HL-60/S4 treated with phorbol 12-myristate 13-acetate at 8.2 ng/mL for 4 days and 3 days (cell line): ENCODE data around the gene KCNB1.

Source experiments
- in situ Hi-C: fragments of 300-500 bp; cut with MboI; formaldehyde crosslinking; loops from 2 replicates; pipeline ENCODE4 v1.15.0; 2022; ENCODE audit warnings: low sequenced_read_pairs

KCNB1 gene

GRCh38 chr20:49446080-49446479 lies 36.4 kb downstream of the KCNB1 start:
- in situ Hi-C loops = no loop called here

- in situ Hi-C loops = no loop called here
Observed at GRCh38 chr20:49445176-49445575, 37.3 kb downstream of the KCNB1 start.

GRCh38 chr20:49444553-49444990 lies 37.9 kb downstream of the KCNB1 start:
- in situ Hi-C loops = no loop called here

- in situ Hi-C loops = no loop called here
Observed at GRCh38 chr20:49437057-49437456, 45.4 kb downstream of the KCNB1 start.

GRCh38 chr20:49435639-49436038 lies 46.8 kb downstream of the KCNB1 start:
- in situ Hi-C loops = no loop called here

- in situ Hi-C loops = no loop called here
Observed at GRCh38 chr20:49433333-49433732, 49.1 kb downstream of the KCNB1 start.

DNA sequence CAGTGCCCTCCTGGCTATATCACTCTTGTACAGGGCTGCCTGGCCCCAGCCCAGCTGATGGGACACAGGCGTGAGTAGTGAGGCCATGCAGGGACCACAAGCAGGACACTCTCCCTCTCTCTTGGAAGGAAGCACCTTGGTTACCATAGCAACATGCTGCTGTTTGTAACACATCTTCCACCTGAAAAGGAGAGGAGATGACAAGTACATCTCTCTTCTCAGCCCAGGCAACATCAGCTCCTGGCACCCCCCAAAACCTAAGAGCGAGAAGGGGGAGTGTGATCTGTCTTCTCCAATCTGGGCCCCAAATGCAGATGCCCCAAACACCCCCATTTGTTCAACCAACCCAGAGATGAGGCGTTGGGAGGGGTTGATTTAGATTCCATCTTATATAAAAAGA lies 49.9 kb downstream of the KCNB1 start:
- in situ Hi-C loops = no loop called here

DNA sequence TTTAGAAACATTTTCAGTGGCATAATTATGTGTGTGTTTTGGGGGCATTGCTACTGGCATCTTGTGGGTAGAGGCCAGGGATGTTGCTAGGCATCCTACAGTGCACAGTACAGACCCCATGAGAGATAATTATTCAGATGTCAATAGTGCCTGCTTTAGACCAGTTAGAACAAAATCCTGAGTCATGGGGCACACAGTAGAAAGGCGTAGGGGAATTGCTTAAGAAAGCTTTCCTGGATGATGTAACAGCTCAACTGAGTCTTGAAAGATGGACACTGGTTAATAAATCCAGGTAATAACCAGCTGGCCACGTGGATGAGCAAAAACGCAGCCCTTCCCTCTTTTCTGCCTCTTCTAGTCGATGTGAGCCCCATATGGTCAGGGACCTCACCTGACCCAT lies 51.1 kb downstream of the KCNB1 start:
- in situ Hi-C loops = no loop called here

- in situ Hi-C loops = no loop called here
Observed at GRCh38 chr20:49430320-49430719, 52.1 kb downstream of the KCNB1 start.

- in situ Hi-C loops = no loop called here
Observed at GRCh38 chr20:49427751-49428518, 54.5 kb downstream of the KCNB1 start.

DNA sequence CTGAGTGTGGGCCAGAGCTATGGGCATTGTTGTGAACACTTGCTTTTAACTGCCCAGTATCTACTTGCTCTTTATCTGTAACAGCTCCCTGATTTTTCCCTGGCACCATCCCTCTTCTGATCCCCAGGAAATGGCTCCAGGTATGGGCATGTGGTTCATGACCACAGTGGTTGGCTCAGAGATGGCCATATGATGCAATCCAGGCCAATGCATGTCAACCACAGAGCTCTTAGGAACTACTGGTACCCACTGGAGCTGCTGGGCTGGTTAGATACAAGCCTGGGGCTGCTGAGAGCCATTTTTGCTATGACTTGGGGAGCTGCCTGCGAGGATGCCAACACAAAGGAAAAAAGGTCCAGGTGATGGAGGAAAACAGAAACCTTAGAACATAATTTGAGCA lies 55.6 kb downstream of the KCNB1 start:
- in situ Hi-C loops = no loop called here

DNA sequence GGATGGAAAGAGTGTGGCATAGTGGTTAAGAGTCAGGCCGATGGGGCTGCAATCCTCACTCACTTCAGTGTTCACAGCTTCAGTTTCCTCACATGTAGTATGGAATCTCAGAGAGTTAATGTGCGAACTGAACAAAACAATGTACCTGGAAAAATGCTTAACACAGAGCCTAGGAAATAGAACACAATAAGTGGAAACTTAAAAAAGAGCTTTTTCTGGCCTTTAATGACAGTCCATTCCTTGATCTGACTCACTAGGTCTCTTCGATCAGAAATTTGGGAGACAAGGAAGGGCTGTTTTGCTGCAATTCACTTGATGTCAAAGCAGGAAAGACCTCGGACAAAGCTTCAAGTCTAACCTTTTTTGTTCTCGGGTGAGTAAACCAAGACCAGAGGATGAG lies 56.1 kb downstream of the KCNB1 start:
- in situ Hi-C loops = no loop called here

DNA sequence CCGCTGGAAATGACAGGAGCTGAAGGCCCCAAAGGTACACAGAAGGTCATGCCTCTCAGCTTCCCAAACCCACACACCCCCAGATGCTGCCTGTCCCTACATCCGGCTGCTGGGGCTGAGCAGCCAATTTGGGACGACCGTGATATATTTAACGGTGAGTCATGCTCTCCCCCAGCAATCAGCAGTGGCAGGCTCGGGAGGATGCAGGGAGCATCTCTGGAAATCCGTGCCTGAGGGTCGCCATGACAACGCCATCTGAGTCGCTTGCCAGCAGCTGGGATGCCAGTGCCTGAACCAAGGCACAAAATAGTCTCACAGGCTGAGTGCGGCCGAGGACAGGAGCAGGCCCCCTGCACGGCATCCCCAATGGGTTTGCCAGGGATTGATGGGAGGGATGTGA lies 57.9 kb downstream of the KCNB1 start:
- in situ Hi-C loops = no loop called here

DNA sequence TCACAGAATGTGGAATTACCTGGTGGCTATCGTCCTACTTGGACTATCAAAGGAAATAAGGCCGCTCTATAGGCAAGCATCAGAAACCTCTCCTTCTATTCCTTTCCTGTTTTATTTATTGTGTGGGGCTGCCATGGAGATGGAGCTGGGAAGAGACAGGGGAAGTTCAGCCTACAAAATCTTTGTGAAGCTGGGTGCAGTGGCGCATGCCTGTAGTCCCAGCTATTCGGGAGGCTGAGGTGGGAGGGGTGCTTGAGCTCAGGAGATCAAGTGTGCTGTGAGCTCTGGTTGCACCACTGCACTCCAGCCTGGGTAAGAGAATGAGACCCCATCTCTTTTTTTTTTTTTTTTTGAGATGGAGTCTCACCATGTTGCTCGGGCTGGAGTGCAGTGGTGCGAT lies 60.3 kb downstream of the KCNB1 start:
- in situ Hi-C loops = no loop called here

GRCh38 chr20:49420811-49421295 lies 61.6 kb downstream of the KCNB1 start:
- in situ Hi-C loops = no loop called here

GRCh38 chr20:49420292-49420691 lies 62.2 kb downstream of the KCNB1 start:
- in situ Hi-C loops = no loop called here

GRCh38 chr20:49419785-49420184 lies 62.7 kb downstream of the KCNB1 start:
- in situ Hi-C loops = no loop called here

- in situ Hi-C loops = no loop called here
Observed at GRCh38 chr20:49418809-49419208, 63.7 kb downstream of the KCNB1 start.

GRCh38 chr20:49417843-49418555 lies 64.5 kb downstream of the KCNB1 start:
- in situ Hi-C loops = no loop called here

- in situ Hi-C loops = no loop called here
Observed at GRCh38 chr20:49415668-49416044, 66.8 kb downstream of the KCNB1 start.

DNA sequence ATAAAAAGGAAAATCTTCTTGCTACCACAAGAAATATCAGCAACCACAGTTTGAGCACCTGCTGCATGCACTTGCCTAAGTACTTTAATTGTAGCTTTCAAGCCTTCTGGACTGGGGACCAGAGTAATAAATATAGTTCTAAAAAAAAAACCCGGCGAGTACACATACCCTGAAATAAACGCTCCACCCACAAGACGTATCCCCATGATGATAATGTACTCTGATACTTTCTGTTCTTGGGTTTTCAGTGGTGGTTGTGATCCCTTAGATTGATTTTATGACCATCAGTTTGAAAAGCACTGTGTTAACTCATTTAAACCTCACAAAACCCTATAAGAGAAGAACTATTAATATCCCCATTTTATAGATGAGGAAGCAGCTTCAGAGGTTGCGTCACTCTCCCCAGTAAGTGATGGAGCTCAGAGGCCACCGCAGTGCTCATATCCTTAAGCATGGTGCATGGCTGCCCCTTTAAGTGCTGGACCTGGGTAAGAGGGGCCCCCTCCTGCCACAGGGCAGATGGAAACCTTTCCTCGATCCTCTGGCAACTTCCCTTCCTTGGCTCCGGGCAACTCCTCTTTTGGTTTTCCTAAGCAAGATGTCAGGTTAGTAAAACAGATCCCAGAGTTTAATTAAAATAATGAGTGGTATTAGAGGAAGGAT lies 67.3 kb downstream of the KCNB1 start:
- in situ Hi-C loops = no loop called here

- in situ Hi-C loops = no loop called here
Observed at GRCh38 chr20:49413677-49414076, 68.8 kb downstream of the KCNB1 start.
